GM19240 (cell line): ENCODE data around the gene RFTN1.
"Not testable (repeated sequence)": the region's sequence is repeated elsewhere in the genome, so short reads cannot be mapped to it uniquely, and the experiment has no call there.

Experiments
- DNase-seq: peaks from one replicate; pipeline ENCODE4 v3.0.0; 2011; ENCODE audit warnings: low spot score; ENCODE audit not compliant: insufficient read length

Gene RFTN1

GRCh38 chr3:16507578-16508242, 5.8 kb downstream of the RFTN1 start:
- no peak for DNase-seq

- no peak for DNase-seq
Measured at GRCh38 chr3:16506884-16507577, 6.5 kb downstream of the RFTN1 start.

GRCh38 chr3:16506451-16506850, 7.0 kb downstream of the RFTN1 start:
- DNase-seq: no peak

- no peak for DNase-seq
Measured at GRCh38 chr3:16504692-16505091, 8.8 kb downstream of the RFTN1 start.

GRCh38 chr3:16504242-16504641, 9.3 kb downstream of the RFTN1 start:
- no peak for DNase-seq

- DNase-seq: no peak
Measured at GRCh38 chr3:16503191-16503776, 10.2 kb downstream of the RFTN1 start.

- DNase-seq: no peak
Measured at GRCh38 chr3:16502347-16502908, 11.1 kb downstream of the RFTN1 start.

- no peak for DNase-seq
Measured at GRCh38 chr3:16501376-16501775, 12.1 kb downstream of the RFTN1 start.

GRCh38 chr3:16500911-16501310, 12.6 kb downstream of the RFTN1 start:
- DNase-seq: no peak

- DNase-seq: no peak
Measured at GRCh38 chr3:16500093-16500492, 13.4 kb downstream of the RFTN1 start.

- no peak for DNase-seq
Measured at GRCh38 chr3:16499351-16499750, 14.1 kb downstream of the RFTN1 start.

- no peak for DNase-seq
Measured at GRCh38 chr3:16498130-16498890, 15.2 kb downstream of the RFTN1 start.

- no peak for DNase-seq
Measured at GRCh38 chr3:16496408-16497222, 16.9 kb downstream of the RFTN1 start.

- no peak for DNase-seq
Measured at GRCh38 chr3:16496008-16496407, 17.5 kb downstream of the RFTN1 start.

- DNase-seq: no peak
Measured at GRCh38 chr3:16494814-16495431, 18.6 kb downstream of the RFTN1 start.

GRCh38 chr3:16494094-16494493, 19.4 kb downstream of the RFTN1 start:
- DNase-seq: no peak

- no peak for DNase-seq
Measured at GRCh38 chr3:16490062-16490619, 23.4 kb downstream of the RFTN1 start.

- not testable (repeated sequence) for DNase-seq
Measured at GRCh38 chr3:16489326-16490061, 24.0 kb downstream of the RFTN1 start.

- DNase-seq: no peak
Measured at GRCh38 chr3:16488637-16489036, 24.9 kb downstream of the RFTN1 start.
